Liver (tissue), 9 donors: ENCODE results near the gene TANGO2. TPM values are rescaled to one million over a fixed set of nuclear protein-coding genes. Genes with fewer than 3 reads are reported as not detected.

Experiments
- DNase-seq: peaks from one replicate; pipeline ENCODE4 v3.0.0-alpha.2; 2017; ENCODE audit warnings: low spot score
- H3K27ac ChIP-seq, 2 donors: one replicate each; pipeline ENCODE4 v1.7.0; 2013; ENCODE audit warnings: inconsistent platforms in 2 of 2, low read length in 2 of 2, control low read depth in 1 of 2, low read depth in 1 of 2, mild to moderate bottlenecking in 1 of 2
- H3K27me3 ChIP-seq, 4 donors: one replicate each; pipeline versions ENCODE4 v1.6.1 to v1.7.0; 2013; ENCODE audit warnings: low read length in 3 of 4, inconsistent platforms in 1 of 4, mild to moderate bottlenecking in 1 of 4, moderate library complexity in 1 of 4; ENCODE audit not compliant: control insufficient read depth in 4 of 4, insufficient read depth in 4 of 4
- H3K36me3 ChIP-seq, 4 donors: one replicate each; pipeline versions ENCODE4 v1.6.1 to v1.7.0; 2013; ENCODE audit warnings: low read length in 3 of 4, mild to moderate bottlenecking in 3 of 4, low read depth in 1 of 4, moderate library complexity in 1 of 4; ENCODE audit not compliant: control insufficient read depth in 4 of 4, insufficient read depth in 3 of 4
- H3K4me1 ChIP-seq, 4 donors: one replicate each; pipeline versions ENCODE4 v1.6.1 to v1.7.0; 2013; ENCODE audit warnings: low read length in 3 of 4, mild to moderate bottlenecking in 3 of 4, moderate library complexity in 1 of 4; ENCODE audit not compliant: control insufficient read depth in 4 of 4, insufficient read depth in 4 of 4
- H3K4me3 ChIP-seq, 3 donors: one replicate each; pipeline versions ENCODE4 v1.6.1 to v1.7.0; 2013; ENCODE audit warnings: low read length in 3 of 3, control low read depth in 1 of 3, low read depth in 1 of 3, mild to moderate bottlenecking in 1 of 3
- H3K9ac ChIP-seq, 2 donors: one replicate each; pipeline ENCODE4 v1.7.0; 2013; ENCODE audit warnings: low read length in 2 of 2, mild to moderate bottlenecking in 2 of 2, moderate library complexity in 2 of 2, control low read depth in 1 of 2, low read depth in 1 of 2
- H3K9me3 ChIP-seq, 4 donors: one replicate each; pipeline versions ENCODE4 v1.6.1 to v1.7.0; 2013; ENCODE audit warnings: low read length in 3 of 4; ENCODE audit not compliant: control insufficient read depth in 4 of 4
- ATF3 ChIP-seq: IDR thresholded peaks from 2 replicates; pipeline ENCODE4 v1.6.1; 2016; ENCODE audit warnings: antibody characterized with exemption
- FOXA1 ChIP-seq: IDR thresholded peaks from 2 replicates; pipeline ENCODE4 v1.6.1; 2016; ENCODE audit warnings: antibody characterized with exemption
- FOXA2 ChIP-seq: IDR thresholded peaks from 2 replicates; pipeline ENCODE4 v1.6.1; 2016; ENCODE audit warnings: antibody characterized with exemption
- GABPA ChIP-seq, 2 donors: IDR thresholded peaks in 1 of 2; conservative IDR thresholded peaks in 1 of 2; 2 replicates each; pipeline ENCODE4 v1.6.1; 2016; ENCODE audit warnings: antibody characterized with exemption in 2 of 2, mild to moderate bottlenecking in 1 of 2, moderate library complexity in 1 of 2
- HNF4A ChIP-seq, 2 donors: conservative IDR thresholded peaks; 2 replicates each; pipeline ENCODE4 v1.6.1; 2016; ENCODE audit warnings: antibody characterized with exemption in 2 of 2, mild to moderate bottlenecking in 2 of 2
- HNF4G ChIP-seq: IDR thresholded peaks from 2 replicates; pipeline ENCODE4 v1.6.1; 2016; ENCODE audit warnings: antibody characterized with exemption
- JUND ChIP-seq, 2 donors: IDR thresholded peaks; 2 replicates each; pipeline ENCODE4 v1.6.1; 2016; ENCODE audit warnings: antibody characterized with exemption in 2 of 2
- MAX ChIP-seq: IDR thresholded peaks from 2 replicates; pipeline ENCODE4 v1.6.1; 2016; ENCODE audit warnings: antibody characterized with exemption
- NR2F2 ChIP-seq: IDR thresholded peaks from 2 replicates; pipeline ENCODE4 v1.6.1; 2016; ENCODE audit warnings: antibody characterized with exemption
- RAD21 ChIP-seq, 2 donors: IDR thresholded peaks; 2 replicates each; pipeline ENCODE4 v1.6.1; 2016; ENCODE audit warnings: antibody characterized with exemption in 2 of 2, mild to moderate bottlenecking in 2 of 2
- RXRA ChIP-seq, 2 donors: IDR thresholded peaks; 2 replicates each; pipeline ENCODE4 v1.6.1; 2017 to 2018; ENCODE audit warnings: antibody characterized with exemption in 2 of 2, mild to moderate bottlenecking in 1 of 2
- SP1 ChIP-seq: IDR thresholded peaks from 2 replicates; pipeline ENCODE4 v1.6.1; 2018; ENCODE audit warnings: antibody characterized with exemption, mild to moderate bottlenecking
- TAF1 ChIP-seq: conservative IDR thresholded peaks from 2 replicates; pipeline ENCODE4 v1.6.1; 2016; ENCODE audit warnings: antibody characterized with exemption, mild to moderate bottlenecking
- YY1 ChIP-seq: IDR thresholded peaks from 2 replicates; pipeline ENCODE4 v1.6.1; 2016; ENCODE audit warnings: antibody characterized with exemption, mild to moderate bottlenecking
- ZBTB33 ChIP-seq: IDR thresholded peaks from 2 replicates; pipeline ENCODE4 v1.6.1; 2016; ENCODE audit warnings: antibody characterized with exemption
- WGBS: extraction: QIAGEN DNeasy Blood & Tissue Kit; methylation state at CpG from one replicate; pipeline ENCODE4 v1.1.7; 2013; 5-methylcytosine and 5-hydroxymethylcytosine counted together
- polyA plus RNA-seq, 2 donors: library from polyadenylated mRNA; stranded (reverse) in 1 of 2; unstranded in 1 of 2; fragments of 200-250 nt in 1 of 2; fragments of >200 nt in 1 of 2; fragmentation: Nextera tagmentation in 1 of 2; extraction: Ambion mirVana in 1 of 2; gene quantifications; one replicate each; pipeline versions ENCODE4 v1.2.1 to v1.2.3, GENCODE V29; 2013 to 2015
- total RNA-seq, 2 donors: library from RNA; depleted of rRNA; stranded (reverse); fragments of >200 nt; gene quantifications; one replicate each; pipeline ENCODE4 v1.2.3, GENCODE V29; 2014
- TF ChIP-seq, protein P1 (sequence below): IDR thresholded peaks from 2 replicates; pipeline ENCODE4 v1.6.1; 2016; ENCODE audit warnings: antibody characterized with exemption, mild to moderate bottlenecking
- TF ChIP-seq, protein P2 (sequence below): fragments of 150-350 bp; IDR thresholded peaks from 2 replicates; pipeline ENCODE4 v1.5.1; 2017; ENCODE audit warnings: improper control_type of control experiment, low read depth, low read length; ENCODE audit not compliant: missing input control
- donor health status: healthy.
- donor health status: healthy.
- donor health status: healthy.
- donor health status: healthy.
- donor health status: healthy.

The TANGO2 gene
- total and polyA plus RNA-seq, 4 donors = 10.8 to 153 (median 16.1) TPM

DNA sequence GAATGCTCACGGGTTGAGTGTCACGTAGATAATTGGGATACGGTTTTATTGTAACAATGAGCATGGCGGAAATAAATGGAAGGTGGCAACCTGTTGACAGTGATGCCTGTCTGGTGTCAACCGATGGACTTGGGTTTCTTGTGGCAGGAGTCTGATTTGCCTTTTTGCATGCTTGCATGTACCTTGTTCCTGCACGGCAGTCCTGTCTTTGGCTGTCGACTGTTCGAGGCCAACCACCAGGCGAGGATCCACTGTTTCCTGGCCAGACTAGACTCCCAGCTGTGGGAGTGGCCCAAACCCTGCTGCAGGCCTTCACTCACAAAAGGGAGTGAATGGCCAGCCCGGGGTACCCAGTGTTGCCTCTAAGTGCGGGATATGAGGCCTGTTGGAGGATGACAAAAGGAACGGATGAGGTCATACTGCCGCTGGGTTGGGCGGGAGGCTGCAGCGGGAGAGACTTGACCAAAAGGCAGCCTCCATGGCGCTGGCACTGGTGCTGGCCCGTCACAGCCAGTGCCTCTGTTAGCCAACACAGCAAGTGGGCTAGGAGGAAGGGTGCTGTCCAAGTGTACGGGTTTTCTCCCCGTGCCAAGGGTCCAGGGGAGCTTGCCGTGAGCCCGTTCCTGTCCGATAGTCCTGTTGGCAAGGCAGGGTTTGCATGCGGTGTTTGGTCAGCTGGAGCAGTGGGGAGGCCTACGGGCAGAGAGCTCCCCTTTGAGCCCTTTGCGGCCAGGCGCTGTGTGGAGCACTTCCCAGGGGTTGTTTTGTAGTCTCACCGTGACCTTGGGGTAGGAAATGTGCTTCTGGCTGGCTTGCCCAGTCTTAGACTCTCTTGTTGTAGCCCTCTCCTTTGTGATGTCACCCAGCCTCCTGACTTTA, 60.1 kb downstream of the TANGO2 start:
- H3K27me3 ChIP-seq = no peaks in the 10 kb centered on the region
- peak overlapping the region; percentile 75 to 90 (median 88) for H3K4me3 ChIP-seq
- peaks cover 0 to 5% (median 4%) of the 10 kb centered on the region in 4 donors for H3K36me3 ChIP-seq
- TF ChIP-seq YY1 (no peak), MAX (no peak), HNF4A (conservative IDR thresholded peaks at IDR 0.05) (no peak), JUND (IDR thresholded peaks at IDR 0.05) (no peak)
- WGBS = 13% methylated on average over 27 of the region's 27 CpGs
- peak overlapping the region; percentile 69 to 84 for H3K27ac ChIP-seq
- DNase-seq = no peak
- H3K9me3 ChIP-seq = no peaks in the 10 kb centered on the region
- H3K9ac ChIP-seq = peak overlapping the region; percentile 61 to 89
- peaks cover 22 to 49% (median 46%) of the 10 kb centered on the region in 4 donors for H3K4me1 ChIP-seq

DNA sequence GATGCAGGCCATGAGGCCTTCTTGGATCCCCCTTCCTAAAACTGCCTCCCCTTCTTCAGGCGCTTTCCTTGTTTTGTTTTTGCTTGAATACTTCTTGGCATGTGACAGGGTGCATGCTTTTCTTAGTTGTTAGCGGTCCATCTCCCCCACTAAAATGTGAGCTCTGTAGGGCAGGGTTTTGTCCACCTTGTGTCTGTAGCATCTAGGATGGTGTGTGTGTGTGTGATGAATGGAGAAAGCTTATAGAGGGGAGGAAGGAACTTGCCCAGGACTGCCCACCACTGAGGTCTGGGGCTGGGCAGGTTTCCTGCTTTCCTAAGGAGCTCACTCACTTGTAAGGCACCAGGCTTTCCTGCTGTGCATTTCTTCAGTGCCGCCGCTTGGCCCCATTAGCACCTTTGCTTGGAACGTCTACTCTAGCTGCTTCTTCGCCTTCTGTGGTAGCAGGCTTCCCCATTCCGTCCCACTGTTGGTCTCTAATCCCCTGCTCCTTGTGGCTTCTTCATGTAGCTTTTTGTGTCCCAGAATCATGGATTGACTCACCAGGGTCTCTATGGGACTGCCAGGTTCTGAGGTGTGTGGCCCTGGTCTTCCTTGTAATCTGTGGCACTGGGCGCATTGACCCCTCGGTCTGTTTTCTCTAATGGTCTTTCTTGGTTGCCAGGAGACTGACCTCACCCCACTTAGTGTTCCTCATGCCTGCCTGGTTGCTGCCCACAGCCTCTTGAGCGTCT, 62.4 kb downstream of the TANGO2 start:
- peak overlapping the region; percentile 38 to 92 for H3K27ac ChIP-seq
- H3K27me3 ChIP-seq = no peaks in the 10 kb centered on the region
- no peaks in the 10 kb centered on the region for H3K9me3 ChIP-seq
- H3K36me3 ChIP-seq = peaks cover 12 to 24% (median 16%) of the 10 kb centered on the region in 4 donors
- TF ChIP-seq SP1 = no peak
- no peak for TF ChIP-seq HNF4G
- no peak for TF ChIP-seq MAX
- TF ChIP-seq FOXA2 = no peak
- no peak for TF ChIP-seq RXRA (IDR thresholded peaks at IDR 0.05)
- no peak for TF ChIP-seq HNF4A (conservative IDR thresholded peaks at IDR 0.05)
- no peak for TF ChIP-seq JUND (IDR thresholded peaks at IDR 0.05)
- TF ChIP-seq YY1 = no peak
- no peak for TF ChIP-seq ZBTB33
- TF ChIP-seq GABPA (IDR thresholded peaks at IDR 0.05 in 1 of 2, conservative IDR thresholded peaks at IDR 0.05 in 1 of 2) = no peak
- no peak for TF ChIP-seq TAF1
- no peak for TF ChIP-seq RAD21 (IDR thresholded peaks at IDR 0.05)
- TF ChIP-seq ATF3 = no peak
- TF ChIP-seq, protein P1, sequence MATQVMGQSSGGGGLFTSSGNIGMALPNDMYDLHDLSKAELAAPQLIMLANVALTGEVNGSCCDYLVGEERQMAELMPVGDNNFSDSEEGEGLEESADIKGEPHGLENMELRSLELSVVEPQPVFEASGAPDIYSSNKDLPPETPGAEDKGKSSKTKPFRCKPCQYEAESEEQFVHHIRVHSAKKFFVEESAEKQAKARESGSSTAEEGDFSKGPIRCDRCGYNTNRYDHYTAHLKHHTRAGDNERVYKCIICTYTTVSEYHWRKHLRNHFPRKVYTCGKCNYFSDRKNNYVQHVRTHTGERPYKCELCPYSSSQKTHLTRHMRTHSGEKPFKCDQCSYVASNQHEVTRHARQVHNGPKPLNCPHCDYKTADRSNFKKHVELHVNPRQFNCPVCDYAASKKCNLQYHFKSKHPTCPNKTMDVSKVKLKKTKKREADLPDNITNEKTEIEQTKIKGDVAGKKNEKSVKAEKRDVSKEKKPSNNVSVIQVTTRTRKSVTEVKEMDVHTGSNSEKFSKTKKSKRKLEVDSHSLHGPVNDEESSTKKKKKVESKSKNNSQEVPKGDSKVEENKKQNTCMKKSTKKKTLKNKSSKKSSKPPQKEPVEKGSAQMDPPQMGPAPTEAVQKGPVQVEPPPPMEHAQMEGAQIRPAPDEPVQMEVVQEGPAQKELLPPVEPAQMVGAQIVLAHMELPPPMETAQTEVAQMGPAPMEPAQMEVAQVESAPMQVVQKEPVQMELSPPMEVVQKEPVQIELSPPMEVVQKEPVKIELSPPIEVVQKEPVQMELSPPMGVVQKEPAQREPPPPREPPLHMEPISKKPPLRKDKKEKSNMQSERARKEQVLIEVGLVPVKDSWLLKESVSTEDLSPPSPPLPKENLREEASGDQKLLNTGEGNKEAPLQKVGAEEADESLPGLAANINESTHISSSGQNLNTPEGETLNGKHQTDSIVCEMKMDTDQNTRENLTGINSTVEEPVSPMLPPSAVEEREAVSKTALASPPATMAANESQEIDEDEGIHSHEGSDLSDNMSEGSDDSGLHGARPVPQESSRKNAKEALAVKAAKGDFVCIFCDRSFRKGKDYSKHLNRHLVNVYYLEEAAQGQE = no peak
- TF ChIP-seq FOXA1 = no peak
- no peak for TF ChIP-seq NR2F2
- TF ChIP-seq, protein P2, sequence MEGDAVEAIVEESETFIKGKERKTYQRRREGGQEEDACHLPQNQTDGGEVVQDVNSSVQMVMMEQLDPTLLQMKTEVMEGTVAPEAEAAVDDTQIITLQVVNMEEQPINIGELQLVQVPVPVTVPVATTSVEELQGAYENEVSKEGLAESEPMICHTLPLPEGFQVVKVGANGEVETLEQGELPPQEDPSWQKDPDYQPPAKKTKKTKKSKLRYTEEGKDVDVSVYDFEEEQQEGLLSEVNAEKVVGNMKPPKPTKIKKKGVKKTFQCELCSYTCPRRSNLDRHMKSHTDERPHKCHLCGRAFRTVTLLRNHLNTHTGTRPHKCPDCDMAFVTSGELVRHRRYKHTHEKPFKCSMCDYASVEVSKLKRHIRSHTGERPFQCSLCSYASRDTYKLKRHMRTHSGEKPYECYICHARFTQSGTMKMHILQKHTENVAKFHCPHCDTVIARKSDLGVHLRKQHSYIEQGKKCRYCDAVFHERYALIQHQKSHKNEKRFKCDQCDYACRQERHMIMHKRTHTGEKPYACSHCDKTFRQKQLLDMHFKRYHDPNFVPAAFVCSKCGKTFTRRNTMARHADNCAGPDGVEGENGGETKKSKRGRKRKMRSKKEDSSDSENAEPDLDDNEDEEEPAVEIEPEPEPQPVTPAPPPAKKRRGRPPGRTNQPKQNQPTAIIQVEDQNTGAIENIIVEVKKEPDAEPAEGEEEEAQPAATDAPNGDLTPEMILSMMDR = no peak
- H3K9ac ChIP-seq = peak overlapping the region in 1 of 2 donors; percentile 10
- H3K4me1 ChIP-seq = peaks cover 22 to 53% (median 46%) of the 10 kb centered on the region in 4 donors
- H3K4me3 ChIP-seq = no peak overlapping the region
- WGBS = 91% methylated on average over 10 of the region's 10 CpGs
- DNase-seq = no peak
